HG03135 (cell line): ENCODE results near the gene MRPL33.
A peak's percentile ranks its signal among the peaks of the same experiment; 100 is the strongest.

ENCODE experiments used
- ATAC-seq: cut with Tn5 transposase; IDR thresholded peaks from one replicate; pipeline ENCODE4 v1.9.1; 2021; ENCODE audit warnings: mild to moderate bottlenecking, moderate library complexity; ENCODE audit not compliant: unreplicated experiment

MRPL33 gene

GRCh38 chr2:27771548-27772335 is at the start of gene MRPL33:
MRPL33 (plus strand) TSS chr2:27771719; CDS start chr2:27771778, 59 bp downstream.
- peak; percentile 94 for ATAC-seq

DNA sequence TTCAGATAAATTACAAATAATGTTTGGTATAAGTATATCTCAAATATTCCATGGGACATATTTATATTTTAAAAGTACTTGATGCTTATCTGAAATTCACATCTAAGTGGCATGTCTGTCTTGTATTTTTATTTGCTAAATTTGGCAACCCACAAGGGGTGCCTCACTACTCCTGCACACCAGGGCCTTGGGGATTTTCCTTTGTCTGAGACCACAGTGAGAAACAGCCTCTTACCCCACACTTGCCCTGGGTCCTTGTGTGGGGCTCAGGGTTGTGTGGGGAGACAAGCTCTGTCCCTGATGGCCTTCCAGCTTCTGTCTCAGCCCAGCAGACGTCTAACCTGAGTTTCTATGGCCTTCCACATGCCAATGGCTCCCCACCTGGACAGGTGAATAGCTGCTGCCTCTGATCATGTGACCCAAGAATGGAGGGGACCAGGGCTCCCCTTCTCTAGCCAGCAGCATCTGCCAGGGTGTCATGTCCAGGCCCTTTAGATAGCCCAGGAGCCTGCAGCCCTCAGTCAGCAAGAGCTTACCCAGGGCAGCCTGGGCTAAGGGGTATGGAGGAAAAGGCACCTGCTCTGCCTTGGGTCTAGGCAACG is 49.5 kb upstream of the MRPL33 start:
- no peak for ATAC-seq

DNA sequence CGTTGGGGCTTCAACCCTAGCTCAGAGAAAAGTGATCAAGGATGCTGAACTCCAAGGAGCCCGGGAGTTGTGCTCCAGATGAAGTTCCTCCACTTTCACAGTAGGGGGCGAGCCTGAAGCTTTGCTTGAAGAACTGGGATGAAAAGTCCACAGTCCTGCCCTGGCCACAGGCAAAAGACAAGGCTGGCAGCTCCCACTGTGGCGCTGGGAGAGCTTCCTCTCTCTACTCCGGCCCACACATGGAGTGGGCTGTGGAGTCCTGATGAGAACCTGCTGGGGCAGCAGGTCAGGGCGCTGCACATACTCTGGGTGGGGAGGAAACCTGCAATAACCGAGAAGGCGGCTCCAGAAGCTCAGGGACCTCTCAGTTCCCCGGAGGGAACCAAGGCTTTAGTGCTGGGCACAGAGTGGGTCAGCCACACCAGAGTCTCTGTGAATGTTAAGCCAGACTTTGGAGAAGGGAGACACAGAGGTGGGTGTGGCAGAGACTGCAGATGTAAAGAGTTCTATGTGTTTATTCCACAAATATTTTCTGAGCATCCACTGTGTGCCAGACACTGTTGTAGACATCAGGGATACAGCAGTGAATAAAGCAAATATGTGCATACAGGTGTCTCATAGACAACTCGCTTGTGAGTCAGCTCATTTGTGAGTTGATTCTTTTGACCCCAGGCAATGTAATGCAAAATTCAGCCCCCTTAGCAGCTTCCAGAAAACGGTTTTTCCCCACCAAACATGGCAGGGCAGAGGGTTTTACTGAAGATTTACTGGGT is 48.0 kb upstream of the MRPL33 start:
- ATAC-seq: no peak

- no peak for ATAC-seq
Measured at GRCh38 chr2:27724191-27724590, 47.3 kb upstream of the MRPL33 start.

DNA sequence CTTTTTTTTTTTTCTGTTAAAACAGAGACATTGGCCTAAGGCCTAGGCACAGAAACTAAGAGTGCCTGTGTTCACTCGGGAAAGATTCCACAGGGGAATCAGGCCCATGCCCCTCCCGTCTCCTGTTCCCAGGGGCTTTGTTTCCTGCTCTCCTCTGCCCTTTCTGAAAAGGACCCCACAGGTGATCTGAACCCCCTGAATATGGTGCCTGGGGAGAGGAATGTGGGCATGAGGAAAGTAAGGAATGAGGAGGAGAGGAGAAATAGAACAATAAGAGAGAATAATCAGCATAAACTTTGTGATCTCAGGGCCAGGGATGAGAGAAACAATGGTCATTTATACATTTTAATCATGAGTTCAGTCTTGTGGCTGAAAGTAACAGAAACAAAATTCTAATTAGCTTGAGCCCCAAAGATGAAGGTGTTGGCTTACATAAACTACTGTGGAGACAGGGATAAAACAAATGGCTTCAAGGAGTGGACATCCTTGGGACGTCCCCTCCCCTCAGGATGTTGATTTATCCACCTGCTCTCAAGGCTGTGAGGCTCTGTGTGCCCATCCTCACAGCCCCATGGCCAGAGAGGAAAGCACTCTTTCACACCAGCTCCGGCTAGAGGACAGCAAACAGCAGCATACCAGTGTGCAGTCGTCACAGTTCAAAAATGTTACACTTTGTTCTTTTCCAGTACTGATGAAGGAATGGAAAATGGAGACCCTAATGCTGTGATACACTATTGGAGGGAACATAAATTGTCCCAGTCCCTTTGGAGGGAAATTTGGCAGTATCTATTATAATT is 46.4 kb upstream of the MRPL33 start:
- ATAC-seq: no peak

- ATAC-seq: no peak
Measured at GRCh38 chr2:27727257-27727656, 44.3 kb upstream of the MRPL33 start.

DNA sequence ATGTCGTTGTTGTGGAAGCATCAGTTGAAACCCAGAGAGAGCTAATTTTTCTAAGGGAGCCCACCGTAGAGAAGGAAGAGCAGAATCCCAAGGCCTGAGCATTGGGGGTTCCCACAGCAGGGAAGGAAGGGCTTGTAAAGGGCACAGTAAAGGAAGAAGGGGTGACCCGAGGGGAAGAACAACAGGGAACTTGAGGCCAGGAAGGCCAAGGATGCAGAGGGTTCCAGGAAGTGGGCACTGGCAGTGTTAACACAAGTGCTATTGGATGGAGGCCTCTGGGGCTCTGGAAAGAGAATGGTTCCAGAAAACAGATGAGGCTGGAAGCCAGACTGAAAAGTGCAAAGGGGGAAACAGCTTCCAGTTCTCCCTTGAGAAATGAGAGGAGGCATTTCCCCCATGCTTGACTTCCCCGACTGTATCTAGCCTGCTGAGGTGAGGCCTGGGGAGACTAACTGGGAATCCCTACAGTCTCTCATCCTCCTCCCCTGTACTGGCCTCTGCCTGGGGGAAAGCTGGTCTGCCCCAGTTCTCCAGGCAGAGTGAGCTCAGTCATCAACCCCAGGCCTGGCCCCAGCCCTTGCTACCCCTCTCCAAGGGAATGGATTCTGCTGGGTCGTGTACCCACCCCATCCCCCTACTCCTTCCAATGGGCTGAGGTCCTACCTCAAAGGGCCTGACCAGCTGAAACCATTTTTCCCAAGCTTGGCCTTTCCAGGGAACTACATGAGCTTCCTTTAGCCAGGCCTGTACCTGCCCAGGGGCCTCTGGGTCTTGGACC is 43.2 kb upstream of the MRPL33 start:
- ATAC-seq: no peak

DNA sequence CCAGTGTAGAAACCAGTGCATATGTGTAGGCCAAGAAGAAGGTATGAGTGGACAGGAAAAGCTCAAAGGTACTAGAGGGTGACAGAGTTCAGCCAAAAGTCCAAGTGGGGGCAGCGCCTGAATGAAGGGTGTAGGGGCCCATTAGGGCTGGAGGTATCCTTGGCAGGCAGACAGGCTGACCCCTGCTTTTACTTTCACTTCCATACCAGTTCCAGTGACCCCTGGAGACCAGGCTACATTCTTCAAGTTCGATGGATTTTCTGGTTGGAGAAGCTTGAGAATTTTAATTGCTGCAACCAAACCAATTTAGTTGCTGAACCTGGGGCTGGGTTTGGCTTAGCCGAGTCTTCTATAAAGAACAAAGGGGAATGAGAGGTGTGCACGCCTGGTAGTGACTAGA is 42.3 kb upstream of the MRPL33 start:
- no peak for ATAC-seq

DNA sequence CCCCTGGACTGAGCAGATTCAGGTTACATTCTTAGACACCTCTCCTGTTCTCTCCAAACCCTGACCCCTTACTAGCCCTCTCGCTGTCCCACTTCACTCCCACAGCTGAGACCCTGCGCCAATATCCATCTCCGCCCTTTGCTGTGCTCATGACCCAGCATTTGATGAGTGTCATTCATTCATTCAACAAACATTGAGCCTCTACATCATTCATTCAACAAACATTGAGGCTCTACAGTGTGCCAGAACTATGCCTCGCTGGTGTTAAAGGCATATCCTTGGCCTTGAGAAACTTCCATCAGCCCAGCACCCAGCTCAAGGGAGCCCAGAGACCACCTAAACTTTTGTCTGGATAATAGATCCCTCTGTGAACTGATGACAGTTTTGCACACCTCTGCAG is 41.9 kb upstream of the MRPL33 start:
- ATAC-seq: no peak

GRCh38 chr2:27730261-27730662 is 41.3 kb upstream of the MRPL33 start:
- no peak for ATAC-seq

- no peak for ATAC-seq
Measured at GRCh38 chr2:27730980-27731691, 40.4 kb upstream of the MRPL33 start.

DNA sequence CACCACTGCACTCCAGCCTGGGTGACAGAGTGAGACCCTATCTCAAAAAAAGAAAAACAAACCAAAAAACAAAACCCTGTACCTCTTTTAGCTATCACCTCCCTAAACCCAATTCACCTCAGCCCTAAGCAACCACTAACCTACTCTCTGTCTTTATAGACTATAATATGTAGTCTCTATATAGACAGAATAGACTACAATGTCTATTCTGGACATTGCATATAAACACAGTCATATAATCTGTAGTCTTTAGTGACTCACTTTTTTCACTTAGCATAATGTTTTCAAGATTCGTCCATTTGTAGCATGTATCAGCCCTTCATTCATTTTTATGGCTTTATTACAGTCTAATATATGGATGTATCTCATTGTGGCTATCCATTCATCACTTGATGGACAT is 37.2 kb upstream of the MRPL33 start:
- ATAC-seq: no peak

DNA sequence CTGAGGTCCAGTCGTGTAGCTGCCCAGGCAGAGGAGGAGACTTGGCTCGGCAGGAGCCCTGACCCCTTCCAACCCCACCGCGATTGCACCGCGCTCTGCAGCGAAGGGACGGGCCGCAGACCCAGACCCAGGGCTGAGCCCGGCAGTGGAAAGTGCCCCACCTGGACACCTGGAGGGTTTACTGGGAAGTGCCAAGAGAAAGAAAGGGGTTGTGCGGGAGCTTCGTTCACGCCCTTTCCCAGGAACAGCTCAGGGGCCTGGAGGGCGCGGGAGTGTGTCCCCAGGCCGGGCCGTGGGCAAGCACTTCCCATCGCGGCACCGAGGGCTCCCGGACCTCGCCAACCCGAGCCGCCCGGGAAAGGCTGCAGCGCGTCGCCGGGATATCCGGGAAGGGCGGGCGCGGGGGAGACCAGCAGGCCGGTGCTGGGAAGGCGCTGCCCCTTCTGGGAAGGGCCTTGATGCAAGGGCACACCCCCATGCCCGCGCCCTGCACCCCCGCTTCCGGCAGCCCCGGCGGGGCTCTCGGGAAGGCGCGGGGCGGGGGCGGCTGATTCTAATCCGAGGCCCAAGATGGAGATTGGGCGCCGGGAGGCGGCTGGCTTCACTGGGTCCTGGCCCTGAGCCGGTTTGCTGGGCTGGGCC is 36.1 kb upstream of the MRPL33 start:
- no peak for ATAC-seq

DNA sequence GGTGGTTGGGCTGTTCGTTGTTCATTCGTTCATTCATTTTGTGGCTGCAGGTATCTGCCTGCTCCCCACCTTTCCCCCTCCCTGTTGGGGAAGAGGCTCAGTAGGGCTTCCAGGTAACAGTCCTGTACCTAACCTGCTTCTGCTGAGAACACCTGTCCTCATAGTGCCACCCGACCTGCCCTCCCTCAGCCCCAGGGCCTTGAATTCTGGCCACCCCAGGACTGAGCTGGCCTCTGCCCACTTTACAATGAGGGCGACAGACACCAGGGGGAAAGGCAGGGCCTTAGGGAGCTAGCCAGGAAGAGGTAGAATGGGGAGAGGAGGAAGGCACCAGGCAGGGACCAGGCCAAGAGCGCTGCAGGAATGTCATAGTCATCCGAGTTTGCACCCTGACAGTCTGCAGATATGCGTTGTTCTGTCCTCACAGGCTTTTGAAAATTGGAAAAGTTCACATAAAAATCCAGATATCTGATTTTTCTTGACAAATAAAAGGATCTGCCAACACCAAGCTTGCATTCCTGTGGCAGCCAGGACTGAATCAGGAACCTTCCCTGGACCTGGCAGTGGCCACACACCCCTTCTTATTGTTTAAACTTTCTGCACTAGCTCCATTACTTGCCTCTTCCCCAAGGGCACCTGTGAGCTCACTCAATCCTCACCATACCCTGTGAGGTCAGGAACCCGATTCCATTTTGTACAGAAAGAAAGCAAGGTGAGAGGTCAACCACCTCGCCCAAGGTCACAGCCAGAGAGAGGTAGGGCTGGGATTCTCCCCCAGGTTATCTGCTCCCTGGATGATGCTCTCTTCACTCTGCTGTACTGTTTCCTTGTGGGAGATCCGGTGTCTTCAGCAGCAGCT is 35.3 kb upstream of the MRPL33 start:
- ATAC-seq: no peak

GRCh38 chr2:27736890-27737204 is 34.7 kb upstream of the MRPL33 start:
- ATAC-seq: no peak

GRCh38 chr2:27737676-27738348 is 33.7 kb upstream of the MRPL33 start:
- ATAC-seq: no peak

DNA sequence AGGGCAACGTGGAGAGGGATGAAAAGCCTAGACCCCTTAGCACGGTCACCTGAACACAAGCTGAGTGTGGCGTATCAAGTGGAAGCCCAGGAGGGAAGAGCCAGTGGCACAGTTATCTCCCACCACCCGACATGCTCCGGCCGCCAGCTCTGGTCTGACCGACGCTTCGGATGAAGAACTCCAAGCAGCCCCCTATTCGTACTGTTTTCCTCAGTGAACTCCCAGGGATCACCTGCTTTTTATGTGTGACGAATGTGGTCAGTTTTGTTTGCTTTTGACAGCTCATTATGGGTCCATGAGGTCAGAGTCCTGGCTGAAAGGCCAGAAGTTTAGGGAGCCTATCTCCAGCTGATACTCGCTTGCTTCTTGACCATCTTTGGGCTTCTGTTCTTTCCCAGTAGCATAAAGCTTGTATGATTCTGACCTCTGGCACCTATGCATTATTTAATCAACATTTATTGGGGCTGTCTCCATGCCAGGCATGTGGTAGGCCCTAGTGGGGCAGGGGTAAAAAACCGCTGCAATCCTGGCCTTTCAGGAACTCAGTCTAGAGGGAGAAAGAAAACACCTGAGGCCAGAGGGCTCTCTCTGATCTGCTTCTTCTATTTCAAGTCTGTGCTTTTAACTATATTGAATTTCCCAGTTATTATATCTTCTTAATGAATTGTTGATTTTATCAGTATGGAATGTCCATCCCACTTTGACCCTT is 33.0 kb upstream of the MRPL33 start:
- ATAC-seq: no peak
